Mesenchymal stem cell (in vitro differentiated cells and primary cell): ENCODE data around the gene LTBP2.
A peak's percentile ranks its signal among the peaks of the same experiment; 100 is the strongest.

ENCODE experiments used
- DNase-seq: peaks from one replicate; pipeline ENCODE4 v3.0.0-alpha.2; 2013
- H2AFZ ChIP-seq: one replicate; pipeline ENCODE4 v1.6.1; 2013; ENCODE audit warnings: low read depth, mild to moderate bottlenecking, control low read depth, inconsistent platforms, low read length, moderate library complexity
- H2AK5ac ChIP-seq: 2 replicates; pipeline ENCODE4 v1.6.1; 2013; ENCODE audit warnings: low read length, moderate library complexity, mild to moderate bottlenecking, inconsistent platforms; ENCODE audit not compliant: severe bottlenecking
- H2BK120ac ChIP-seq: one replicate; pipeline ENCODE4 v1.6.1; 2013; ENCODE audit warnings: low read depth, mild to moderate bottlenecking, inconsistent platforms, low read length, moderate library complexity
- H2BK12ac ChIP-seq, 2 experiments: one replicate each; pipeline ENCODE4 v1.6.1; 2013; ENCODE audit warnings: inconsistent platforms in 2 of 2, low read length in 2 of 2, mild to moderate bottlenecking in 2 of 2, moderate library complexity in 2 of 2, control low read depth in 1 of 2
- H2BK15ac ChIP-seq: one replicate; pipeline ENCODE4 v1.6.1; 2013; ENCODE audit warnings: mild to moderate bottlenecking, low read depth, inconsistent platforms; ENCODE audit not compliant: poor library complexity, severe bottlenecking
- H2BK5ac ChIP-seq: 2 replicates; pipeline ENCODE4 v1.6.1; 2013; ENCODE audit warnings: low read depth, mild to moderate bottlenecking, low read length, control low read depth, inconsistent platforms; ENCODE audit not compliant: poor library complexity, severe bottlenecking
- H3K14ac ChIP-seq, 2 experiments: one replicate each; pipeline ENCODE4 v1.6.1; 2013; ENCODE audit warnings: inconsistent platforms in 2 of 2, low read length in 2 of 2, control low read depth in 1 of 2, mild to moderate bottlenecking in 1 of 2, moderate library complexity in 1 of 2
- H3K18ac ChIP-seq, 2 experiments: one replicate each; pipeline ENCODE4 v1.6.1; 2013; ENCODE audit warnings: inconsistent platforms in 2 of 2, low read length in 2 of 2, control low read depth in 1 of 2, low read depth in 1 of 2, mild to moderate bottlenecking in 1 of 2
- H3K23ac ChIP-seq, 2 experiments: one replicate each; pipeline ENCODE4 v1.6.1; 2013; ENCODE audit warnings: inconsistent platforms in 2 of 2, low read length in 2 of 2, mild to moderate bottlenecking in 2 of 2, moderate library complexity in 2 of 2, control low read depth in 1 of 2
- H3K27ac ChIP-seq: 2 replicates; pipeline ENCODE4 v1.5.1; 2013; ENCODE audit warnings: mild to moderate bottlenecking, moderate library complexity, low read length, control low read depth, inconsistent platforms; ENCODE audit not compliant: poor library complexity, severe bottlenecking
- H3K27me3 ChIP-seq, 2 experiments: 2 replicates each; pipeline versions ENCODE4 v1.6.1 to v1.7.0; 2013; ENCODE audit warnings: low read length in 2 of 2, mild to moderate bottlenecking in 2 of 2, moderate library complexity in 2 of 2, control low read depth in 1 of 2, inconsistent platforms in 1 of 2; ENCODE audit not compliant: control insufficient read depth in 1 of 2, insufficient read depth in 1 of 2
- H3K36me3 ChIP-seq, 2 experiments: 2 replicates each; pipeline versions ENCODE4 v1.6.1 to v1.7.0; 2013; ENCODE audit warnings: low read length in 2 of 2, control low read depth in 1 of 2, inconsistent platforms in 1 of 2, low read depth in 1 of 2, mild to moderate bottlenecking in 1 of 2; ENCODE audit not compliant: insufficient read depth in 2 of 2, control insufficient read depth in 1 of 2
- H3K4ac ChIP-seq, 2 experiments: one replicate each; pipeline ENCODE4 v1.6.1; 2013; ENCODE audit warnings: inconsistent platforms in 2 of 2, low read length in 2 of 2, mild to moderate bottlenecking in 2 of 2, moderate library complexity in 2 of 2, control low read depth in 1 of 2, low read depth in 1 of 2
- H3K4me1 ChIP-seq: 2 replicates; pipeline ENCODE4 v1.6.1; 2013; ENCODE audit warnings: low read depth, low read length, control low read depth; ENCODE audit not compliant: control insufficient read depth, insufficient read depth
- H3K4me2 ChIP-seq: 2 replicates; pipeline ENCODE4 v1.6.1; 2013; ENCODE audit warnings: low read length, mild to moderate bottlenecking, inconsistent platforms; ENCODE audit not compliant: poor library complexity, severe bottlenecking
- H3K4me3 ChIP-seq, 2 experiments: 2 replicates each; pipeline versions ENCODE4 v1.5.1 to v1.7.0; 2013; ENCODE audit warnings: low read length in 2 of 2, mild to moderate bottlenecking in 2 of 2, control low read depth in 1 of 2, low read depth in 1 of 2; ENCODE audit not compliant: insufficient read depth in 1 of 2
- H3K79me1 ChIP-seq: replicated peaks from 2 replicates; pipeline ENCODE4 v1.6.1; 2013; ENCODE audit warnings: mild to moderate bottlenecking, control low read depth, low read length, inconsistent platforms; ENCODE audit not compliant: poor library complexity, severe bottlenecking
- H3K9ac ChIP-seq: 2 replicates; pipeline ENCODE4 v1.7.0; 2013; ENCODE audit warnings: mild to moderate bottlenecking, low read length, moderate library complexity
- H3K9me3 ChIP-seq: 2 replicates; pipeline ENCODE4 v1.7.0; 2013; ENCODE audit warnings: mild to moderate bottlenecking, low read length; ENCODE audit not compliant: control insufficient read depth
- H4K8ac ChIP-seq: one replicate; pipeline ENCODE4 v1.6.1; 2013; ENCODE audit warnings: inconsistent platforms, mild to moderate bottlenecking, low read length, moderate library complexity
- H4K91ac ChIP-seq: one replicate; pipeline ENCODE4 v1.6.1; 2013; ENCODE audit warnings: mild to moderate bottlenecking, low read length, inconsistent platforms
- WGBS: methylation state at CpG from one replicate; pipeline ENCODE4 v1.1.7; 2013; ENCODE audit warnings: mixed read lengths; 5-methylcytosine and 5-hydroxymethylcytosine counted together

Gene LTBP2

DNA sequence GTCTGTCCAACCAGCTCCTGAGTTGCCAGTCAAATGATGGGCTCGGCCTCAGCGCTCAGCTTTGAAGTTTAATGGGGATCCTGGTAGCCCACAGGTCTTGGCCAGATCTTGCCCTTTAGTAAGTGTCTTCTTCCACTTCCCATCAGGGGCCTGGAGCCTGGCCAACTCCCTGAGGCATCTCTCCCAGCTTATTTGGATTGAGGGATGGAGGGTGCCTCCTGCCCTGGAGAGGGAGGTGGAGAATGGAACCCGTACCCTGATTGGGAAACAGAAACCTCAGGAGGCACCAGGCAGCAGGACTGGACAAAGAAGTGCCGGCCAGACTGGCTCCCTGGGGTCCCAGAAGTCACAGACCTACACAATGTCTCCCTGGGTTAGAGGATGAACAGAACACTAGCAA lies 40.5 kb upstream of the LTBP2 start:
- H4K91ac ChIP-seq, result no peak overlapping the region
- no peak overlapping the region for H2AK5ac ChIP-seq
- no peaks in the 10 kb centered on the region for H3K79me1 ChIP-seq
- no peak overlapping the region for H3K9ac ChIP-seq
- no peak overlapping the region for H3K23ac ChIP-seq
- no peaks in the 10 kb centered on the region for H3K9me3 ChIP-seq
- no peak overlapping the region for H2AFZ ChIP-seq
- H3K4me1 ChIP-seq, result peaks cover 27% of the 10 kb centered on the region
- H4K8ac ChIP-seq, result no peak overlapping the region
- H2BK15ac ChIP-seq, result no peak overlapping the region
- no peak overlapping the region for H2BK120ac ChIP-seq
- H3K27me3 ChIP-seq, result no peaks in the 10 kb centered on the region
- H3K27ac ChIP-seq, result no peak overlapping the region
- H3K4ac ChIP-seq, result no peak overlapping the region
- peaks cover 13 to 20% of the 10 kb centered on the region in 2 experiments for H3K36me3 ChIP-seq
- WGBS, result 77% methylated on average over 3 of the region's 4 CpGs
- H3K4me3 ChIP-seq, result no peak overlapping the region
- H3K18ac ChIP-seq, result peak overlapping the region in 1 of 2 experiments; percentile 41
- no peak for DNase-seq
- H3K14ac ChIP-seq, result no peak overlapping the region
- H2BK12ac ChIP-seq, result peak overlapping the region in 1 of 2 experiments; percentile 33
- H2BK5ac ChIP-seq, result no peak overlapping the region
- H3K4me2 ChIP-seq, result no peak overlapping the region

DNA sequence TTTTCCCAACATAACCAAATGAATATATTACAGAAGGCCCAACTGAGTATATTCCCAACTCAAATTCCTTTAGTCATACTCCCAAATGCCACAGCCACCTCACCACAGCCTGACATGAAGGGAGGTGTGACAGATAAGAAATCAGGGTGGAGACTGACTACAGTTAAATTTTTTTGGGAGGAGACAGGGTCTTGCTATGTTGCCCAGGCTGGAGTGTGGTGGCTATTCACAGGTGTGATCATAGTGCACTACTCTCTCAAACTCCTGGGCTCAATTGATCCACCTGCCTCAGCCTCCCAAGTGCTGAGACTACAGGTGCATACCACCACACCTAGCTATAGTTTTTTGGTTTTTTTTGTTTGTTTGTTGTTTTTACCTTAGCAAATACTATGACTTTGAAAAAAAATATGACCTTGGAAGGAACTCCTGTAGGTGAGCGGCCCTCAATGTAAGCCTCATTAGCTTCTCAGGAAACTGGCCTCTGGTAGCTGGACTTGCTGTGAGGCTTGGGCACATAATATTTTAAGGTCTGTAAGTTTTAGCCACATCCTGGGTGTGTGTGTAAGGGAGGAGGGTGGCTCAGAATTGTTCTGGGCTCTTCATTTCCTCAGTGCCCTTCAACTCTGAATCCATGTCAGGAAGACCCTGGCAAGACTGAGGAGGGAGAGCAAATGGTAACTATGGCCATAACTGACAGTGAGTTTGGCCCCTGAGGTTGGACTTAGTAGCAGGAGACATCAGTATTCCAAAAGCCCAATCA lies 39.1 kb upstream of the LTBP2 start:
- Histone ChIP-seq H3K4me2 (no peak overlapping the region), H2AFZ (no peak overlapping the region), H3K27me3 (no peaks in the 10 kb centered on the region), H2BK120ac (no peak overlapping the region), H3K36me3 (peaks cover 5 to 17% of the 10 kb centered on the region in 2 experiments), H3K4me3 (no peak overlapping the region), H3K18ac (no peak overlapping the region), H3K27ac (no peak overlapping the region), H3K4ac (no peak overlapping the region), H4K8ac (no peak overlapping the region), H4K91ac (no peak overlapping the region), H2AK5ac (no peak overlapping the region), H3K23ac (no peak overlapping the region), H3K4me1 (peaks cover 33% of the 10 kb centered on the region), H2BK15ac (no peak overlapping the region), H3K79me1 (no peaks in the 10 kb centered on the region), H3K14ac (no peak overlapping the region), H2BK12ac (peak overlapping the region in 1 of 2 experiments; percentile 9), H2BK5ac (no peak overlapping the region), H3K9ac (no peak overlapping the region), H3K9me3 (no peaks in the 10 kb centered on the region)
- WGBS, result 94% methylated on average over 1 of the region's 1 CpG
- DNase-seq, result no peak

DNA sequence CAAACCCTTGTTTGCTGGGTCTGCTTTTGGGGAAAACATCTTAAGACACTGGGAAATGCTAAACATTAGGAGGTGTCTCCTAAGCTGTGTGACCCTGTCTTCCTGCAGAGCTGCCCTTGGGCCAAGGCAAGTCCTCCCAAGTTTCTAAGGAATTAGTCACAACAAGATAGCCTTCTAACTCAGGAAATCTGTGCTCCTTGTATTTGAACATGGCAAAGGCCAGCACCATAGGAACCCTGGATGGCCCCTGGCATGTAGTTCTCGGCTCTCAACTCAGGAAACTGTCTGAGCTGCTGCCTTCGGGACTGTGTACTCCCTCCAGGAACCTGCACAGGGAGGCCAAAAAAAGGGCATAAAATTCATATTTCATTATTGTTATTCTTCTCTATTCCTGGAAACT lies 37.6 kb upstream of the LTBP2 start:
- Histone ChIP-seq H3K27me3 (no peaks in the 10 kb centered on the region), H3K18ac (peak overlapping the region in 1 of 2 experiments; percentile 52), H4K91ac (no peak overlapping the region), H3K9me3 (no peaks in the 10 kb centered on the region), H3K36me3 (peaks cover 5 to 17% of the 10 kb centered on the region in 2 experiments), H2BK5ac (no peak overlapping the region), H3K23ac (no peak overlapping the region), H3K14ac (no peak overlapping the region), H2AK5ac (peak overlapping the region; percentile 58), H3K27ac (no peak overlapping the region), H2BK15ac (peak overlapping the region; percentile 38), H3K4me1 (peaks cover 37% of the 10 kb centered on the region), H3K4ac (no peak overlapping the region), H2BK12ac (no peak overlapping the region), H2BK120ac (no peak overlapping the region), H3K4me3 (no peak overlapping the region), H4K8ac (no peak overlapping the region), H3K4me2 (no peak overlapping the region), H3K79me1 (no peaks in the 10 kb centered on the region), H3K9ac (no peak overlapping the region), H2AFZ (no peak overlapping the region)
- DNase-seq, result no peak
- WGBS, result 33% methylated on average over 2 of the region's 2 CpGs

DNA sequence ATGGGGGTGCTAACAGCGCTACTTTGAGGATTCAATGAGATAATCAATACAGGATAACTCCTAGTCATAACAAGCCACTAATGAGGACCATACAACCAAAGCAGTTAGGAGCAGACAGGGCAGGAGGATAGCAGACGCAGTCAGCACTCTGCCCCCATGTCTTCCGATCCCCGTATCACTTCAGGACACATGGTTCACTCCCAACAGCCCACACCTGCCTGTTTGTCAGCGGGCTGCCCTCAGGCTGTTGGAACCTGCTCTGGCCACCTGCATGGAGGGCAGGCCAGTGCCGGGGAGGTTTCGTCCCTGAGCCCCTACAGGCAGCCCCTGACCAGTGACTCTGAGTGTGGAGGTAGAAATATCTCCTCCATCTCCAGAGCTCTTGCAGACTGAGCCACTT lies 37.1 kb upstream of the LTBP2 start:
- peak overlapping the region; percentile 58 for H2AK5ac ChIP-seq
- peaks cover 5 to 17% of the 10 kb centered on the region in 2 experiments for H3K36me3 ChIP-seq
- H3K9me3 ChIP-seq, result no peaks in the 10 kb centered on the region
- peak overlapping the region; percentile 31 to 35 for H3K18ac ChIP-seq
- H2AFZ ChIP-seq, result no peak overlapping the region
- H3K4me1 ChIP-seq, result peaks cover 37% of the 10 kb centered on the region
- WGBS, result 94% methylated on average over 6 of the region's 7 CpGs
- H3K4me2 ChIP-seq, result no peak overlapping the region
- H2BK12ac ChIP-seq, result peak overlapping the region in 1 of 2 experiments; percentile 23
- no peak overlapping the region for H2BK120ac ChIP-seq
- no peak overlapping the region for H4K8ac ChIP-seq
- no peak for DNase-seq
- peak overlapping the region in 1 of 2 experiments; percentile 6 for H3K23ac ChIP-seq
- H3K4me3 ChIP-seq, result no peak overlapping the region
- peak overlapping the region in 1 of 2 experiments; percentile 76 for H3K14ac ChIP-seq
- no peaks in the 10 kb centered on the region for H3K27me3 ChIP-seq
- H3K27ac ChIP-seq, result no peak overlapping the region
- no peak overlapping the region for H3K4ac ChIP-seq
- no peak overlapping the region for H2BK15ac ChIP-seq
- H3K9ac ChIP-seq, result no peak overlapping the region
- H3K79me1 ChIP-seq, result no peaks in the 10 kb centered on the region
- H2BK5ac ChIP-seq, result no peak overlapping the region
- peak overlapping the region; percentile 40 for H4K91ac ChIP-seq
